ENCODE measurements around the gene KIRREL3. TPM values are rescaled to one million over a fixed set of nuclear protein-coding genes. Genes with fewer than 3 reads are reported as not detected.

The KIRREL3 gene
- total and polyA plus RNA-seq, 2 of the 8 experiments (the other 6 are each of a cell fraction or from before 2014, with no cell fraction given): 0.29 to 0.32 TPM

GRCh38 chr11:126523441-126524205 lies 476.9 kb downstream of the KIRREL3 start (continued):
- TF ChIP-seq HDAC2 (IDR thresholded peaks at IDR 0.05; ENCODE audit: borderline replicate concordance in 1 of 2, low read depth in 2 of 2, low read length in 2 of 2) (no peak), CREB1 (IDR thresholded peaks at IDR 0.05) (no peak), CTCF (IDR thresholded peaks at IDR 0.05; ENCODE audit: control extremely low read depth in 1 of 3, insufficient read depth in 1 of 3, low read depth in 1 of 3, low read length in 3 of 3) (no peak), TCF12 (IDR thresholded peaks at IDR 0.05; ENCODE audit: low read depth, low read length) (no peak), SP4 (IDR thresholded peaks at IDR 0.05; ENCODE audit: low read length) (no peak)

Data from H1 (cell line).